GM12878 (cell line): ENCODE results near the gene PSMA2. TPM values are rescaled to one million over a fixed set of nuclear protein-coding genes. Genes with fewer than 3 reads are reported as not detected.

Source experiments
- ATAC-seq: fragments of 200-7000 bp; cut with Tn5 transposase; 3 replicates; pipeline ENCODE4 v1.9.1; 2020; ENCODE audit warnings: mild to moderate bottlenecking, moderate library complexity
- BruUV-seq: library from RNA; stranded (reverse); fragments of 400-500 nt; replicated peaks from 2 replicates; lab custom pipeline; 2021; lab: Mats Ljungman, UMichigan
- CTCF ChIA-PET: fragments of 300-600 bp; sonication (Branson Sonifier 250); formaldehyde crosslinking; extraction: SDS; loops from one replicate; lab custom pipeline; 2021; ENCODE audit warnings: inconsistent platforms; lab: Yijun Ruan, JAX
- POLR2A ChIA-PET: fragments of 350-600 bp; formaldehyde crosslinking; extraction: SDS; loops from one replicate; lab custom pipeline; 2021; ENCODE audit warnings: inconsistent platforms; lab: Charles Lee
- RAD21 ChIA-PET: fragments of 300-600 bp; sonication (Branson Sonifier 250); formaldehyde crosslinking; loops from one replicate; lab custom pipeline; 2023; ENCODE audit warnings: antibody characterized with exemption; ENCODE audit not compliant: unreplicated experiment; lab: Charles Lee
- SMC1A ChIA-PET: fragments of 300-600 bp; sonication (Branson Sonifier 250); formaldehyde crosslinking; loops from one replicate; lab custom pipeline; 2023; ENCODE audit not compliant: unreplicated experiment, uncharacterized antibody; lab: Charles Lee
- DNase-seq: peaks from one replicate; pipeline ENCODE4 v3.0.0-alpha.2; 2011; ENCODE audit warnings: low read depth, low spot score
- FAIRE-seq: peaks from 3 replicates; lab custom pipeline; 2011; peaks lifted over from hg19 to GRCh38; lab: Jason Lieb, UNC
- H2AFZ ChIP-seq: 2 replicates; pipeline ENCODE4 v1.6.0; 2011; ENCODE audit warnings: low read depth, low read length, control low read depth; ENCODE audit not compliant: control insufficient read depth
- H3K27ac ChIP-seq: 2 replicates; pipeline ENCODE4 v1.5.1; 2011; ENCODE audit warnings: control low read depth; ENCODE audit not compliant: control insufficient read depth, insufficient read depth
- H3K27me3 ChIP-seq, 2 experiments: replicated peaks in 1 of 2; 2 replicates each; pipeline versions ENCODE4 v1.6.0 to v1.6.1; 2011; ENCODE audit warnings: low read length in 1 of 2; ENCODE audit not compliant: control insufficient read depth in 2 of 2, insufficient read depth in 2 of 2
- H3K36me3 ChIP-seq, 2 experiments: 2 replicates each; pipeline ENCODE4 v1.5.1; 2011; ENCODE audit warnings: low read length in 1 of 2; ENCODE audit not compliant: control insufficient read depth in 2 of 2, insufficient read depth in 2 of 2
- H3K4me1 ChIP-seq: 2 replicates; pipeline ENCODE4 v1.6.1; 2011; ENCODE audit warnings: mild to moderate bottlenecking, low read length, moderate library complexity, mixed read lengths; ENCODE audit not compliant: control insufficient read depth, insufficient read depth
- H3K4me2 ChIP-seq: 2 replicates; pipeline ENCODE4 v1.6.0; 2011; ENCODE audit warnings: control low read depth; ENCODE audit not compliant: control insufficient read depth, insufficient read depth
- H3K4me3 ChIP-seq: fragments of 200-600 bp; sonication (generic); 2 replicates; pipeline ENCODE4 v1.5.1; 2016
- H3K79me2 ChIP-seq: 2 replicates; pipeline ENCODE4 v1.6.0; 2011; ENCODE audit warnings: low read length; ENCODE audit not compliant: control insufficient read depth, insufficient read depth
- H3K9ac ChIP-seq: 2 replicates; pipeline ENCODE4 v1.8.0; 2011; ENCODE audit warnings: low read length, control low read depth, mixed read lengths; ENCODE audit not compliant: control insufficient read depth, insufficient read depth
- H3K9me3 ChIP-seq: replicated peaks from 3 replicates; pipeline ENCODE4 v1.5.1; 2011; ENCODE audit warnings: mild to moderate bottlenecking, low read length; ENCODE audit not compliant: control insufficient read depth, insufficient read depth
- H4K20me1 ChIP-seq: 2 replicates; pipeline ENCODE4 v1.6.0; 2011; ENCODE audit not compliant: control insufficient read depth, insufficient read depth
- BMI1 ChIP-seq: fragments of 450-650 bp; IDR thresholded peaks from 2 replicates; pipeline ENCODE4 v1.6.1; 2016; ENCODE audit warnings: mild to moderate bottlenecking, moderate library complexity, borderline replicate concordance
- GABPA ChIP-seq: IDR thresholded peaks from 2 replicates; pipeline ENCODE4 v1.6.1; 2014; ENCODE audit warnings: antibody characterized with exemption, low read depth, mild to moderate bottlenecking, inconsistent platforms
- NFYB ChIP-seq: IDR thresholded peaks from 2 replicates; pipeline ENCODE4 v1.6.1; 2011; ENCODE audit warnings: low read depth, mild to moderate bottlenecking, low read length, improper control_type of control experiment, moderate library complexity; ENCODE audit not compliant: insufficient read depth
- SMAD5 ChIP-seq: IDR thresholded peaks from 2 replicates; pipeline ENCODE4 v1.6.1; 2016; ENCODE audit warnings: antibody characterized with exemption, low read depth
- STAT3 ChIP-seq: IDR thresholded peaks from 2 replicates; pipeline ENCODE4 v1.6.1; 2011; ENCODE audit warnings: low read depth, low read length, improper control_type of control experiment
- YY1 ChIP-seq: IDR thresholded peaks from 2 replicates; pipeline ENCODE4 v1.6.1; 2011; ENCODE audit warnings: low read depth, mild to moderate bottlenecking, low read length
- WGBS: methylation state at CpG from one replicate; pipeline ENCODE4 v1.1.6; 2016; ENCODE audit warnings: low lambda C conversion rate; ENCODE audit not compliant: insufficient replicate concordance, insufficient coverage; ENCODE audit errors: missing lambda C conversion rate; 5-methylcytosine and 5-hydroxymethylcytosine counted together
- in situ Hi-C: fragments of 300-500 bp; cut with MboI; formaldehyde crosslinking; loops from 9 replicates; pipeline ENCODE4 v1.14.3; 2018; ENCODE audit warnings: mixed read lengths
- intact Hi-C: fragments of 100-400 bp; cut with micrococcal nuclease; formaldehyde crosslinking; loops from one replicate; pipeline ENCODE4 v1.14.2; 2022; ENCODE audit not compliant: unreplicated experiment
- polyA plus RNA-seq, 11 experiments: library from polyadenylated mRNA; depleted of rRNA in 4 of 11; unstranded in 6 of 11; stranded (reverse) in 5 of 11; fragments of >200 nt; fragmentation: Nextera tagmentation in 4 of 11; fragmentation: Illumina TruSeq in 1 of 11; extraction: Ambion mirVana in 4 of 11; extraction: Trizol in 1 of 11; gene quantifications; 1 replicate in 1 of 11; 2 replicates in 10 of 11; pipeline versions ENCODE4 v1.2.1 to v1.2.3, GENCODE V29; 2011 to 2016; ENCODE audit warnings: inconsistent platforms in 2 of 11, missing spikeins in 2 of 11, low read depth in 1 of 11
- total RNA-seq, 4 experiments: library from RNA; depleted of rRNA in 3 of 4; stranded (reverse); fragments of >200 nt in 3 of 4; fragmentation: Illumina TruSeq in 1 of 4; extraction: Trizol in 1 of 4; gene quantifications; 2 replicates each; pipeline versions ENCODE4 v1.2.1 to v1.2.3, GENCODE V29; 2013 to 2021
- TF ChIP-seq, protein P1 (sequence below): IDR thresholded peaks from 2 replicates; pipeline ENCODE4 v1.6.1; 2012; ENCODE audit warnings: low read depth, low read length, improper control_type of control experiment

PSMA2 gene
- total and polyA plus RNA-seq, 10 of the 15 experiments (the other 5 are each of a cell fraction or from before 2014, with no cell fraction given): 129 to 1,223 (median 317) TPM

GRCh38 chr7:42907316-42907715 lies 24.7 kb downstream of the PSMA2 start (continued):
- TF ChIP-seq, protein P1, sequence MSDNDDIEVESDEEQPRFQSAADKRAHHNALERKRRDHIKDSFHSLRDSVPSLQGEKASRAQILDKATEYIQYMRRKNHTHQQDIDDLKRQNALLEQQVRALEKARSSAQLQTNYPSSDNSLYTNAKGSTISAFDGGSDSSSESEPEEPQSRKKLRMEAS: no peak
- TF ChIP-seq GABPA: no peak
- TF ChIP-seq, all 136 proteins: peak for 0

- TF ChIP-seq SMAD5 (no peak), NFYB (no peak), YY1 (no peak), STAT3 (no peak), BMI1 (no peak)
- TF ChIP-seq, all 136 proteins: peak for 0
- Histone ChIP-seq H3K27me3 (no peaks in the 10 kb centered on the region), H3K9ac (no peak overlapping the region), H3K4me1 (no peaks in the 10 kb centered on the region), H3K4me2 (no peak overlapping the region), H3K79me2 (peaks cover 2% of the 10 kb centered on the region; the same call in 1 of the 2 replicates), H3K27ac (no peak overlapping the region), H3K36me3 (no peaks in the 10 kb centered on the region), H4K20me1 (no peaks in the 10 kb centered on the region), H3K9me3 (no peaks in the 10 kb centered on the region), H3K4me3 (no peak overlapping the region), H2AFZ (no peak overlapping the region)
- ChIA-PET CTCF (interaction anchor here (1.0 to 1.2 kb wide), 2 partner anchors 14 to 26 kb away, joined by 4 to 6 read pairs; partner anchors contain the start of genes MRPL32 and PSMA2), SMC1A (interaction anchor here (0.6 to 2.1 kb wide), 2 partner anchors 35 to 40 kb away, joined by 5 to 7 read pairs; no protein-coding TSS in a partner anchor), RAD21 (no interaction called here), POLR2A (no interaction called here)
- intact Hi-C loops: no loop called here
- no peak for FAIRE-seq
- no TSS peak for BruUV-seq
- no peak for DNase-seq
- 93% methylated on average over 1 of the region's 1 CpG for WGBS
- in situ Hi-C loops: no loop called here
- no peak for ATAC-seq
These were observed 25.8 kb downstream of the PSMA2 start for GRCh38 chr7:42906181-42906580.
